Dermis blood vessel endothelial cell (primary cell): ENCODE measurements around the gene SMYD3. TPM values are rescaled to one million over a fixed set of nuclear protein-coding genes. Genes with fewer than 3 reads are reported as not detected.
"Not testable (repeated sequence)": the region's sequence is repeated elsewhere in the genome, so short reads cannot be mapped to it uniquely, and the experiment has no call there.

Source experiments
- DNase-seq: peaks from one replicate; pipeline ENCODE4 v3.0.0; 2010
- total RNA-seq: library from RNA; depleted of rRNA; stranded (reverse); fragments of >200 nt; gene quantifications from 2 replicates; pipeline ENCODE4 v1.2.3, GENCODE V29; 2014

SMYD3 gene
- total RNA-seq, 1 donor from 2014 or later: 21.3 TPM

DNA sequence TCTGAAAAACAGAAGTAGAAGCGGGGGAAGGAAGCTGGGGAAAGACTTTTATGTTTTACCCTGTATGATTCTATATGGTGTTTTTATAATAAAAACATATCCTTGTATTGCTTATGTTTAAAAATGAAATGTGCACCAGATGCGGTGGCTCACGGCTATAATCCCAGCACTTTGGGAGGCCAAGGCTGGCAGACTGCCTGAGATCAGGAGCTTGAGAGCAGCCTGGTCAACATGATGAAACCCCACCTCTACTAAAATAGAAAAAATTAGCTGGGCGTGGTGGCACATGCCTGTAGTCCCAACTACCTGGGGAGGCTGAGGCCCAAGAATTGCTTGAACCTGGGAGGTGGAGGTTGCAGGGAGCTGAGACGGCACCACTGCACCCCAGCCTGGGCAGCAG is 155.4 kb downstream of the SMYD3 start:
- DNase-seq: no peak

DNA sequence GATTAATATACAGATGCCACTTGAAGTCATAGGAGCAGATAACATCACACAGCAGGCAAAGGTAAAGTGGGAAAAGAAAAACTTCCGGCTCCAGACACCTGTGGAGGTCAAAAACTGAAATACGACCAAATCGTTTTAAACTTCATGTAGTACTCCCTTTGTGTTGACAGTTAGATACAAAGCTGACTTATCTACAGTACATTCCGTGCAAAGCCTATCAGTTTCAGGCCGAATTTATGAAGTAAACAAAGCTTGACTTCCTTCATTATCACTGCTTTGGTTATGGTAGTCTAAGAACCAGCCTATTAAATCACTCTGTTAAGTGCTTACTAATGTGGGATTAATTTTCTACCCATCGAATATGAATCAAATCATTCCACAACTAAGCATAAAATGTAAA is 156.3 kb downstream of the SMYD3 start:
- no peak for DNase-seq

DNA sequence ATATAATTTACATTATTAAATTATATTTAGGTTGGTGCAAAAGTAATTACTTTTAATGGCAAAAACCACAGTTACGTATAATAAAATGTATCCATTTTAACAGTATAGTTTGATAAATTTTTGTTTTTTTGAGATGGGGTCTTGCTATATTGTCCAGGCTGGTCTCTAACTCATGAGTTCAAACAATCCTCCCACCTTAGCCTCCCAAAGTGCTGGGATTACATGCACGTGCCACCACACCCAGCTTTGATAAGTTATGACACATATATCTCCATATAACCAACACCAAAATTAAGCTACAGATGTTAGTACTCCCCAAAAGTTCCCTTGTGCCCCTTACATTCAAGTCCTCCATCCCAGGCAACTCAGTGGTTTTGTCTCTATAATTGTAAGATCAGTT is 163.1 kb downstream of the SMYD3 start:
- no peak for DNase-seq

DNA sequence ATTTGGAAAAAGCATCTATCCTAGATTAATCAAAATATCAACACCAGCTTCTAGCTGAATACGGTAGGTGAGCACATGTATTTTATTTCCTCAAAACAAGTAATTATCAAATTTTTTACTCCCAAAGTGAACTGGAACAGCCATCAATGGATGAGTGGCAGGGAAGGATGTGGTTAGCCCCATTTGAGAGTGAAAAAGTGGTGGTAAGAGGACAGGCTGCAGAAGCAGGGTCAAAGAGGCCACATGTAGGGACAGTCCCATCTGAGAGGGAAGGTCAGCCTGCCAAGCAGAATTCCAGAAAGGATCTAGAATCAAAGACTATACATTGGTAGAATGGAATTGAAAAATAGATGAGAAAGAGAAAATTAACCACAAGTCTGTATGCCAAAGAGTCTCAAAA is 163.8 kb downstream of the SMYD3 start:
- no peak for DNase-seq

DNA sequence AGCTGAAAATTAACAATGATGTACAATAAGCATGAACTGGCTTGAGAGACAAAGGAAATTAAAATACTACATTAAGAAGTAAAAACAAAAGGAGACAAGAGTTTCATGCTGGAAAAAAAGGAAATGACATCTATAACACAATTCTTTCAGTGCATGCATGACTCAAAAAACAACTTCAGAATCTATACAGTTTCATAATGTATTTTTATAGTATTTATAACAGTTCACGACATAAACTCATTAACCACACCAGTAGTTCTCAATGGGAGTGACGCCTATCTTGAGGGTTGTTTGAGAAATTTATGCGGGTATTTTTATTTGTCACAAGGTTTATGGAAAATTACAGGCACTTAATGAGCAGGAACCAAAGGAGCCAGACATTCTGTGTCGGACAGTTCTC is 168.5 kb downstream of the SMYD3 start:
- peak; percentile 18 for DNase-seq

DNA sequence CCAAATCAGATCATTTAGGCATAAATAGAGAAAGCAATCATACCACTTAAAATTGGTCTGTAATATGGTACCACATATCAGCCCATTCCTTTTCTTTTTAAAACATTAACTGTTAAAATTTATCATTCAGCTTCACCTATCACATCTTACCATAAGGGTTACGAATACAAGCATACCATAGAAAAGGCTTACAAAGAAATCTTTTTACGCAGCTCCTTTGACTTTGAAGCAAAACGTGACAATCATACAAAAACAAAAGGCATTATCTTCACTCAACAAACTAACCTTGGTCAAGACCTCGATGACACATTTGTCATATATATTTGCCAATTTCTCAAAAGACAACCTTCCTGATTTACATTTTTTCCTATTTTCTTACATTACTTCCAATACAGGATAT is 169.0 kb downstream of the SMYD3 start:
- no peak for DNase-seq

DNA sequence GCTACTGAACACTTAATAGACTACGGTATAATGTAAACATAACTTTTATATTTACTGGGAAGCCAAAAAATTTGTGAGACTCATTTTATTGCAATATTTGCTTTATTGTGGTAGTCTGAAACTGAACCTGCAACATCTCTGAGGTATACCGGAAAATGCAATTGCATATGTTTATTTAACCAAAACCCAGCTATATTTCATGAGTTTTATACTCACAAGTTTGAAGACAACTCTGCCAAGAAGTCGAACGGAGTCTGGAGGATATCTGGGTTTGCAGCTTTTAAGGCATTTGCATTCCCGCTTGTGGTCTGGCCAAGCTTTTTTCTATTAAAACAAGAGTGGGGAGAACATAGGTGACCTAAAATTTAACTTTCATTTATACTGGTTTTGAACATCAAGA is 171.9 kb downstream of the SMYD3 start:
- no peak for DNase-seq

DNA sequence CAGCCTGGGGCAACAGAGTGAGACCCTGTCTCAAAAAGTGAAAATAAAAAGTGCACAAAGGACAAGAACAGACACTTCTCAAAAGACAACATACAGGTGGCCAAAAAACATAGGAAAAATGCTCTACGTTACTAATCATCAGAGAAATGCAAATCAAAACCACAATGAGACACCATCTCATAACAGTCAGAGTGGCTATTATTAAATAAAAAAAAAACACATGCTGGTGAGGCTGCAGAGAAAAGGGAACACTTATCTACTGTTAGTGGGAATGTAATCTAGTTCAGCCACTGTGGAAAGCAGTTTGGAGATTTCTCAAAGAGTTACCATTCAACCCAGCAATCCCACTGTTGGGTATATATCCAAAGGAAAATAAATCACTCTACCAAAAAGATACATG is 173.2 kb downstream of the SMYD3 start:
- no peak for DNase-seq

DNA sequence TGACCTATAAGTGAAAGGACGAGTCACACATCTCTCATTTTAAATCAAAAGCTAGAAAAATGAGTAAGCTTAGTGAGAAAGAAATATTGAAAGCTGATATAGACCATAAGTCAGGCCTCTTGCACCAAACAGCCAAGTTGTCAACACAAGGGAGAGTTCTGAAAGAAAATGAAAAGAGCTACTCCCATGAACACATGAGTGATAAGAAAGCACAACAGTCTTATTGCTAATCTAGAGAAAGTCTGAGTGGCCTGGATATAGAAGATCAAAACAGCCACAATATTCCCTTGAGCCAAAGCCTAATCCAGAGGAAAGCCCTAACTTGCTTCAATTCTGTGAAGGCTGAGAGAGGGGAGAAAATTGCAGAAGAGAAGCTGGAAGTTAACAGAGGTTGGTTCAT is 175.0 kb downstream of the SMYD3 start:
- DNase-seq: no peak

DNA sequence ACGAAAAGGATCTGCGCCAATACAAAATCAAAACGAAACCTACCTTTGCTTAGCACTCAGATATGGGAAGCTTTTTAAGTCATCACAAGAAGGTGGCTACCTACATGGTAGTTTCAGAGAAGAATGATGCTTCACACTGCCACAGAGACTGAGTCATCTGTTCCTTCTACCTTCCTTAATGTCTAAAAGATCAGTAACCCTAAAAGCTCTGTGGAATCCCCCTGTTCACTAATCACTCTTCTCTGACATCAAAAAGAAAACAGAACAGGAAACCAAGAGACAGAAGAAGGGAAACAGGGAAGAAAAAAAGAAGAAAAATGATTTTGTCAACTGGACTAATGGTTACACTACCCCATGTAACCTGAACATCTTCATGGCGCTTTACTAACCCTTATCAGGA is 177.2 kb downstream of the SMYD3 start:
- peak; percentile 6 for DNase-seq

DNA sequence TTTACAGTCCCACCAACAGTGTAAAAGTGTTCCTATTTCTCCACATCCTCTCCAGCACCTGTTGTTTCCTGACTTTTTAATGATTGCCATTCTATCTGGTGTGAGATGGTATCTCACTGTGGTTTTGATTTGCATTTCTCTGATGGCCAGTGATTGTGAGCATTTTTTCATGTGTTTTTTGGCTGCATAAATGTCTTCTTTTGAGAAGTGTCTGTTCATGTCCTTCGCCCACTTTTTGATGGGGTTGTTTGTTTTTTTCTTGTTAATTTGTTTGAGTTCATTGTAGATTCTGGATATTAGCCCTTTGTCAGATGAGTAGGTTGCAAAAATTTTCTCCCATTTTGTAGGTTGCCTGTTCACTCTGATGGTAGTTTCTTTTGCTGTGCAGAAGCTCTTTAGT is 177.8 kb downstream of the SMYD3 start:
- not testable (repeated sequence) for DNase-seq

DNA sequence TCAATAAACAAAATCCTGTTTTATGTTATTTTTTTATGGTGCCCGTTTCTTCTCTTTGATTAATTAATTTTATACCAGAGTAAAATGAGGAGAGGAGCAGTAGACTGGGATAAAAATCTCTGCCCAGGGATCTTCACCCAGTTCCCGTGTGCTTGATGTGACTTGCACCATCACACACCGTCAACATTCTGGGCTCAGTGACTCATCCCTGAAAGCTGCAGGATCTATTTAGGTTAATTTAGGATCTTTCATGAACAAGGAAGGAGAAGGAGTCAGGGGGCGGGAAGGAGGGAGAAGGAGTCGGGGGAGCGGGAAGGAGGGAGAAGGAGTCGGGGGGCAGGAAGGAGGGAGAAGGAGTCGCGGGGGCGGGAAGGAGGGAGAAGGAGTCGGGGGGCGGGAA is 182.4 kb downstream of the SMYD3 start:
- no peak for DNase-seq

DNA sequence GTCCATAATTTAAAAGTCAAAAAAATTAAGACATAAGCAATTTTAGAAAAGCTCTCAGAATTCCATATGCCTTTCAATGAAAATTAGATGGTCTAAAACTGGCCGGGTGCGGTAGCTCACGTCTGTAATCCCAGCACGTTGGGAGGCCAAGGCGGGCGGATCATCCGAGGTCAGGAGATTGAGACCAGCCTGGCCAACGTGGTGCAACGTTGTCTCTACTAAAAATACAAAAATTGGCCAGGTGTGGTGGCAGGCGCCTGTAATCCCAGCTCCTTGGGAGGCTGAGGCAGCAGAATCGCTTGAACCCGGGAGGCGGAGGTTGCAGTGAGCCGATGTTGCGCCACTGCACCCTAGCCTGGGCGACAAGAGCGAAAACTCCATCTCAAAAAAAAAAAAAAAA is 183.0 kb downstream of the SMYD3 start:
- not testable (repeated sequence) for DNase-seq

DNA sequence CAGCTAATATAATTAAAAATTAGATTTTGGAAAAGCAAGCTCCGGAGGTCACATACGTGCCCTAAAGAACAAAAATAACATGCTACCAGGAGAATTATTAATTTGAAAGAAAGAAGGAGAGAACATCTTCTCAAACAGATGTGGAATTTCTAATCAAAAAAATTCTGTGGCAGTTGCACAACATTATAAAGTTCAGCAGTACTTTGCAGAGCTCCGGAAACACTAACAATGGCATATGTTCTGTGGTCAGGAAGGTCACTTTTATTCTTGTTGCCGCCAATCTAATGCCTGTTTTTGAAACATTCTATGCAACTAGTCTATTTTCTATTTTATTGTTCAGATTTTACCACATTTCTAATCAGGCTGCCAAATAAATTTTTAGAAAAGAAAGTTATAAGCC is 186.8 kb downstream of the SMYD3 start:
- peak; percentile 76 for DNase-seq

DNA sequence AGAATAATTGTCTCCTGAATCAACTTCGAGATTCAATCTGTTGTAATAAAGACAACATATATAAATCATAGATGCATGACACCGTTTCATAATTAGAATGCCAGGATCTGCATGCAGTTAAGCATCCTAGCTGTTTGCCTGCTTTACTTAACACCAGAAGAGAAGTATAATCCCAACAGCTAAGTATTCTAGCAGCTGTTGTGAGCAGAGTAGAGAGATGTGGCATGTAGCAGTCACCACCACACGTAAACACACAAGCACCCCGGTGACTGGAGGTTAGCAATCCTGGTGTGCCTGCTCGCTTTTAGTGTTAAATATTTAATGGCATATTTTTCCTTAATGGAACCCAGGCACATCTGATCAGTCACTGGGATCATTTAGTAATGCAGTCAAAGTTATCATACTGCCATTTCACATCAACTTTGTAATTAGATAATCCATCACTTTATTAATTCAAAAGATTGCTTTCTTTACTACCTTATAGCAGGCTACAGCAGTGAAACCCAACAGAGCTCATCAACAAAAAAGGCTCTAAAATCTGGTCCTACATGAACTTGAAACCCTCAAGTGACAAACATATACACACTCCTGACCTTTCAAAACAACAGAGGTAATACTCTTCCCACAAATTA is 187.9 kb downstream of the SMYD3 start:
- DNase-seq: no peak

DNA sequence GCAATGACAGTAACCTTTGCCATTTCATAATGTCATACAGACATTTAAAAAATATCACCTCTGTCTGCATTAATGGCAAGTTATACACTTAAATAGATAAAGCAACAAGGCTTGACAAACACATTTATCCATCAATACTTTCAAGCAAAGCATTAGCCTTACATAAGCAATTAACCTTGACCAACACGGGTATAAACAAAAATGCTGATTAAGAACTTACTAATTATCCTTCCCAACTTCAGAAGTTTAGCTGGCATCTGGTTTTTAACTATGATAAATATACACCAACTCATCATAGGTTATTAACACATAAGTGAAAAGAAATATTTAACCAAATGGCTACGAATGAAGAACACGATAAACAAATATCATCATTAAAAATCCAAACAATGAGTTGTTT is 188.5 kb downstream of the SMYD3 start:
- no peak for DNase-seq

DNA sequence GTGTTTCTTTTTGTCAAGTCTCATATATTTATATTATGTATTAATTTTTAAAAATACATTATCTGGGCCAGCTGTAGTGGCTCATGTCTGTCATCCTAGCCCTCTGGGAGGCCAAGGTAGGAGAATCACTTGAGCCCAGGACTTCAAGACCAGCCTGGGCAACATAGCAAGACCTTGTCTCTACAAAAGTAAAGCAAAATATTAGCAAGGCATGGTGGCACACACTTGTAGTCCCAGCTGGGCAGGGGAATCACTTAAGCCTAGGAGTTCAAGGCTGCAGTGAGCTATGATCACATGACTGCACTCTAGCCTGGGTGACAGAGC is 189.1 kb downstream of the SMYD3 start:
- no peak for DNase-seq

DNA sequence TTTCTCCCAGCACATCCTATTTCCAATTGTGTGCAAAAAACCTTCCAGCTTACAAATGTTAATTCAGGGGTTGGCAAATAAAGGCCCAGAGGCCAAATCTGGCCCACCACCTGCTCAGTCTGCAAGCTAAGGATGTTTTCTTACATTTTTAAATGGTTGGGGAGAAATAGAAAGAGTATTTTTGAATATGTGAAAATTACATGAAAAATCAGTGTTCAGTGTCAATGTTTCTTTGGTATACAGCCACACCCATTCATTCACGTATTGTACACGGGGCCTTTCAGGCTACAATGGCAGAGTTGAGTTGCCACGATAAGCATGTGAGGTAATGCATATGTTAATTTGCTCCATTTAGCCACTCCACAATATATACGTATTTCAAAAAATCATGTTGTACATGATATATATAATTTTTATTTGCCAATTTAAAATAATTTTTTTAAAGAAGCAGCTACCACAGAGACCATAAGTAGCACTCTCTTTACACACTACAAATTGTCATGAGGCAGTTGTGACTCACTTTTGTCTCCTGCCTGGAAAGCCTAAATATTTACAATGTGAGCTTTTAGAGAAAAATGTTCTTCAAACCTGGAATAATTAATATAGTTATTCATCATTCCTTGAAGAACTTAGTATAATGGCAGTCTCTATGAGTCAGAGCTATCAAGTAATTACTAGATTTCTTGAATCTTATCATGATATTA is 189.6 kb downstream of the SMYD3 start:
- DNase-seq: no peak

DNA sequence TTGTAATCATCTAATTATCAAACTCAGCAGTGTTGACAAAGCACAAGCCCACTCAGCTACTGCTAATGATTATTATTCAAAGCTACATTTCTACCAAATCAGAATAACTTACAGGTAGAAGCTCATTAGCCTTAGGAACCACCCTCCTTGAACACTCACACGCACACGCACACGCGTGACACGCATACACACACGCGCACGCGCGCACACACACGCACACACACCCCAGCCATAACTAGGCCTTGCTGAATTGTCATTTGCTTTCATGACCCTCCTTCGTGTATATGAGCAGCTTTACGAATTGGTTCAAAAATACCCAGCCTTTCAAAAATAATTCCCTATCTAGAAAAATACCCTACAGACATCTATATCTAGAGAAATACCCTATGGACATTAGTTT is 195.6 kb downstream of the SMYD3 start:
- no peak for DNase-seq

DNA sequence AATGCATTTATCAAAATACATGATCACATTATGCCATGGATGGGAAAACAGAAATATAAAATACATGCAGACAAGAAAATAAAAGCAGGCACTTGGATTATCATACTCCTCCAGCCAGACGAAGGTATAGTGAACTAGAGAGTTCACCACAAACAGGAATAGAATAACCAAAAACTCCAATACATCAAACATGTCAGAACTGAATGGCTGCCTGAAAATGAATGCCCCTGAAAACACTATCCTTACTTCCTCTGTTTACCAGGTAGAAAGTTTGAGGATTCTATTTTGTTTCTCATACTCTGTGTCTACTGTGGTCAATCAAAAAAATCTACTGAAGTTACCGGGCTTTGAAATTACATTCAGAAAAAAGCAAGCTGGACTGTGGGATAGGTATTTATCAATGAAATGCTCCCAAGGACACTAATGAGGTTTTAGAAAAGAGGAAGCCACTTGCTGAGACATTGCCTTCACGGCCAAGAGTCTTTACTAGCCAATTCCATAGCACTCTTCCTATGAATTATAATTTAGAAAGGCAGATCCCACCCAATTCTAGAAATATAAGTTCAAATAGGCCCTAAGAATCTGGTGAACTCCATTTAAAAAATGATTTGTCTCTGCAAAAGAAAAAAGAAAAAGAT is 197.7 kb downstream of the SMYD3 start:
- DNase-seq: no peak

DNA sequence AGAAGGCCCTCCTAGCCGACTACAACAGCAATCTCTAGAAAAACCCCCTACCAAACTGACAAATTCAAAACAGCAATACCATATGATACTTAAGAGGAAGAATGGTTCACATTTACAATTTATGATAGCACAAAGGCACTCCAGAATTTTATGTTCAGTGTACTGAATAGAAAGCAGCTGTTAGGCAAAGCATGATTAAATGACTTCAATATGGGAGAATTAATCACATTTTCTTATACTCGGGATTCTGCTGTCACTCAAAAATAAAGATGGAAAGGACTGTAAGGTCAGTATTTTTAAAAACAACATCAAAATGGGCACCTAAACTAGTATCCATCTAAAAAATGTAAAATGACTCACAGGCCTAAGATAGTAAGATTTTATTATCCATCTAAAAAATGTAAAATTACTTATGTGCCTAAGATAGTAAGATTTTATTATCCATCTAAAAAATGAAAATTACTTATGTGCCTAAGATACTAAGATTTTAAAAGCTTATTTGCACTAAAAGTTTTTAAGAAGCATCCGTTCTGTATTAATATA is 198.5 kb downstream of the SMYD3 start:
- no peak for DNase-seq

DNA sequence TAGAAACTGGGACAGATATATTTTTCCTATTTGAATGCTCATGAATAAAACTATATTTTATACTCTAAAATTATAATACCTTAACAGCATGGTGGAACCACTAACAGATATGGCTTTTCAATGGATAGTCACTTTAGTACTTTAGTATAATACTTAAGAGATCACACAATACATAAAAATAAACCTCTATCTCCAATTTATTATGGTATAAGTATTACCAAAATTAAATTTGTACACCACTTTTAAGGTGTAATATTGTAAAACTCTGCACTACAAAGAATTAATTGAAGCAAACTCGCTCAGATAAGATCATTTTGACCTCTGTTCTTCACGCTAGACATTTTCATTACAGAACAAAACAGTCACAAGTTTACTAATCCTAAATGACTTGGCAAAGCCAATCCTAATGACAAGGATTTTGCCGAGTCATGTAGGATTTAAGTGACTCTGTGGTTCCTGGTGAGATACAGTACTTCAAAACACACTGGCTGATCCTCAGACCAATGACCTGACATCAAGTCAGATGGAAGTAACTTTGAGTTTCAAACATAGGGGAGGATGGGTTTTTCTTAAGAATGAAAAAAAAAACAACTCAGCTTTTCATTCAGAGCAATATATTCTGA is 200.6 kb downstream of the SMYD3 start:
- no peak for DNase-seq

DNA sequence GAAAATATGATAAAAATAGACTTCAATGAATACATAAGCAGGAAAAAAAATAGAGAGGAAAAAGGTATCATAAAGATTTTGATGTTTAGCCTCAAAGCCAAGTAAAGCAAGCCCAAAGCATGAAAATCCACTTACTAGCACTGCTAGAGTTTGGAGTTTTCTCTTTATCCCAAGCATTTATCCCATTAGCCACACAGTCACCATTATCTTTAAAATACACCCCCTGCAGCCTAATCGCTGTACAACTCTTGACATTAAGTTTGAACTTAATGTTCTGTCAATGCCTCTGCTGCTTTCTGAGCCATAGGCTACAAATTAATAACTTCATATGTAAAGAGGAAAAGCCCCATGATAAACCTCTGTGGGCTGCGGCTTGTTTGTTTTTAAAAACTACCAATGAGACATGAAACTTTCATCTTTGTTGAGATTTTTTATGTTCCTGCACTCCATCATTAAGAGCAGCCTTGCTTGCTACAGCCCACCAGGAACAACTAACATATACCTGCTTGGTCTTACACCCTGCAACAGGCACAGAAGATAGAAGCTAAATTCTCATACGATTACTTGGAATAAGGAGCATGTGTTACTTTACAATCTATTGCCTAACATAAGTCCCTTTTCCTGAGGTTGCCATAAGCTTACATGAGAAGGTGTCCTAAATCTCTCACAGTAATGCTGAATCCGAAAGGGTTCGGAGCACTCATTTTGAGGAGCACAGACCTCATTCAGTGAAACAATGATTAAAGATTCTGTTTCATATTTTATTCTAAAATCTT is 202.4 kb downstream of the SMYD3 start:
- no peak for DNase-seq
